HEK293 (cell line): Measurements from ENCODE around the gene MAPT.
"Not testable (repeated sequence)": the region's sequence is repeated elsewhere in the genome, so short reads cannot be mapped to it uniquely, and the experiment has no call there.

Experiments used
- CTCF ChIA-PET: fragments of 350-600 bp; formaldehyde crosslinking; extraction: SDS; loops from one replicate; lab custom pipeline; 2021; ENCODE audit warnings: antibody characterized with exemption; lab: Yijun Ruan, JAX
- POLR2A ChIA-PET: fragments of 300-600 bp; formaldehyde crosslinking; extraction: SDS; loops from one replicate; lab custom pipeline; 2020; ENCODE audit warnings: antibody characterized with exemption, inconsistent platforms; lab: Yijun Ruan, JAX
- H3K27ac ChIP-seq: fragments of 200-500 bp; sonication (Bioruptor generic); 2 replicates; pipeline ENCODE4 v1.5.1; 2014; ENCODE audit warnings: low read depth, low read length, control low read depth, inconsistent platforms; ENCODE audit errors: extremely low read depth
- H3K36me3 ChIP-seq, 2 experiments: fragments of 200-500 bp in 1 of 2; sonication (Bioruptor generic) in 1 of 2; 1 replicate in 1 of 2; 2 replicates in 1 of 2; pipeline ENCODE4 v1.5.1; 2014 to 2017; ENCODE audit warnings: inconsistent platforms in 2 of 2, low read length in 2 of 2; ENCODE audit not compliant: control insufficient read depth in 2 of 2, insufficient read depth in 1 of 2
- H3K4me1 ChIP-seq: fragments of 200-500 bp; sonication (Bioruptor generic); 2 replicates; pipeline ENCODE4 v1.5.1; 2014; ENCODE audit warnings: mild to moderate bottlenecking, low read length, inconsistent platforms; ENCODE audit not compliant: control insufficient read depth, insufficient read depth
- H3K4me3 ChIP-seq: 2 replicates; pipeline ENCODE4 v1.5.1; 2011; ENCODE audit warnings: low read depth, mild to moderate bottlenecking, control low read depth, low read length, moderate library complexity
- H3K9me3 ChIP-seq: fragments of 200-500 bp; sonication (Bioruptor generic); 2 replicates; pipeline ENCODE4 v1.5.1; 2014; ENCODE audit warnings: low read depth, low read length, inconsistent platforms; ENCODE audit not compliant: control insufficient read depth, insufficient read depth
- KLF1 ChIP-seq: fragments of 450-650 bp; formaldehyde crosslinking; IDR thresholded peaks from 2 replicates; pipeline ENCODE4 v1.5.1; 2016; ENCODE audit warnings: missing biosample characterization, missing genetic modification characterization
- REST ChIP-seq: fragments of 450-650 bp; formaldehyde crosslinking; IDR thresholded peaks from 2 replicates; pipeline ENCODE4 v1.5.1; 2016; ENCODE audit warnings: missing biosample characterization, missing genetic modification characterization
- ZNF146 ChIP-seq: fragments of 450-650 bp; formaldehyde crosslinking; IDR thresholded peaks from 2 replicates; pipeline ENCODE4 v1.5.1; 2016; ENCODE audit warnings: missing biosample characterization, missing genetic modification characterization
- ZNF18 ChIP-seq: fragments of 450-650 bp; formaldehyde crosslinking; IDR thresholded peaks from 2 replicates; pipeline ENCODE4 v1.5.1; 2016; ENCODE audit warnings: missing biosample characterization, missing genetic modification characterization
- ZNF292 ChIP-seq: fragments of 450-650 bp; formaldehyde crosslinking; IDR thresholded peaks from 2 replicates; pipeline ENCODE4 v1.5.1; 2016; ENCODE audit warnings: low read depth, missing biosample characterization, missing genetic modification characterization, borderline replicate concordance
- ZNF350 ChIP-seq: fragments of 450-650 bp; formaldehyde crosslinking; IDR thresholded peaks from 2 replicates; pipeline ENCODE4 v1.5.0; 2017; ENCODE audit warnings: missing biosample characterization, mild to moderate bottlenecking, missing genetic modification characterization
- ZNF548 ChIP-seq: fragments of 450-650 bp; formaldehyde crosslinking; IDR thresholded peaks from 2 replicates; pipeline ENCODE4 v1.5.1; 2016; ENCODE audit warnings: missing biosample characterization, missing genetic modification characterization
- ZNF549 ChIP-seq: fragments of 450-650 bp; IDR thresholded peaks from 2 replicates; pipeline ENCODE4 v1.5.1; 2018; ENCODE audit warnings: missing biosample characterization, missing genetic modification characterization, mild to moderate bottlenecking, inconsistent platforms, moderate library complexity
- ZNF600 ChIP-seq: fragments of 450-650 bp; formaldehyde crosslinking; IDR thresholded peaks from 2 replicates; pipeline ENCODE4 v1.5.1; 2016; ENCODE audit warnings: missing biosample characterization, missing genetic modification characterization
- ZNF639 ChIP-seq: fragments of 450-650 bp; formaldehyde crosslinking; IDR thresholded peaks from 2 replicates; pipeline ENCODE4 v1.5.1; 2016; ENCODE audit warnings: missing biosample characterization, missing genetic modification characterization
- ZNF658 ChIP-seq: fragments of 450-650 bp; formaldehyde crosslinking; IDR thresholded peaks from 2 replicates; pipeline ENCODE4; 2016; ENCODE audit warnings: missing biosample characterization, missing genetic modification characterization
- ZNF792 ChIP-seq: fragments of 450-650 bp; formaldehyde crosslinking; IDR thresholded peaks from 2 replicates; pipeline ENCODE4 v1.5.1; 2016; ENCODE audit warnings: missing biosample characterization, missing genetic modification characterization
- TF ChIP-seq, protein P1 (sequence below): fragments of 450-650 bp; formaldehyde crosslinking; IDR thresholded peaks from 2 replicates; pipeline ENCODE4 v1.5.1; 2016; ENCODE audit warnings: missing biosample characterization, missing genetic modification characterization
- TF ChIP-seq, protein P2 (sequence below): fragments of 450-650 bp; formaldehyde crosslinking; IDR thresholded peaks from 2 replicates; pipeline ENCODE4 v1.5.1; 2016; ENCODE audit warnings: missing biosample characterization, missing genetic modification characterization, low read depth
- TF ChIP-seq, protein P3 (sequence below): fragments of 450-650 bp; formaldehyde crosslinking; IDR thresholded peaks from 2 replicates; pipeline ENCODE4 v1.5.1; 2016; ENCODE audit warnings: missing biosample characterization, missing genetic modification characterization
- TF ChIP-seq, protein P4 (sequence below): fragments of 450-650 bp; formaldehyde crosslinking; IDR thresholded peaks from 2 replicates; pipeline ENCODE4 v1.5.1; 2016; ENCODE audit warnings: missing biosample characterization, missing genetic modification characterization, borderline replicate concordance

Gene MAPT

DNA sequence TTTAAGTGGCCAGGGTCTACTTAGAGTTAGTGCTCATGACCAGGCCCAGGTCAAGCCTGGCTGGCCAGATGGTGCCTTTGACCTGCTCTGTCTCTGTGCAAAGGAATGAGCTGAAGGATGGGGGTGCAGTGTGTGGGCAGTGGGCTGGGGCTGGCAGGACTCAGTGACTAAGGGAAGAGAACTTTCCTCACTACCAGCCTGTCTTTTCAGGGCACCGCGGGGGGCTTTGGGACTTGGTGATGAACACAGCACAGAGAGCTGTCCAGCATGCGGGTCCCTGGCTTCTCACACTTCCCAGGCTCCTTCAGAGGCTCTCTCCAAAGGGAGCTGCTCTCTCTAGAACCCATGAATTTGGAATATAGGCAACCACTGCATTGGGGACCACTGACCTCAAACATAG lies 61.7 kb downstream of the MAPT start:
- no peaks in the 10 kb centered on the region for H3K36me3 ChIP-seq
- no peak overlapping the region for H3K27ac ChIP-seq
- ChIA-PET POLR2A (interaction anchor here (0.5 to 0.6 kb wide), 2 partner anchors 23 to 264 kb away, joined by 3 to 5 read pairs; no protein-coding TSS in a partner anchor), CTCF (no interaction called here)
- H3K4me1 ChIP-seq = no peaks in the 10 kb centered on the region
- TF ChIP-seq ZNF548 (tag by site-specific recombination) (no peak), REST (peak; percentile 66; the same call in 1 of the 2 replicates), ZNF18 (no peak), KLF1 (tag by site-specific recombination) (no peak)
- no peak overlapping the region for H3K4me3 ChIP-seq
- no peaks in the 10 kb centered on the region for H3K9me3 ChIP-seq

GRCh38 chr17:45956746-45957145 lies 62.4 kb downstream of the MAPT start:
- H3K9me3 ChIP-seq, H3K27ac ChIP-seq: not testable (repeated sequence)
- CTCF ChIA-PET = interaction anchor here (1.5 kb wide), 1 partner anchor 7 kb away, joined by 5 read pairs; no protein-coding TSS in a partner anchor
- TF ChIP-seq ZNF146 = peak; percentile 93
- TF ChIP-seq, protein P1, sequence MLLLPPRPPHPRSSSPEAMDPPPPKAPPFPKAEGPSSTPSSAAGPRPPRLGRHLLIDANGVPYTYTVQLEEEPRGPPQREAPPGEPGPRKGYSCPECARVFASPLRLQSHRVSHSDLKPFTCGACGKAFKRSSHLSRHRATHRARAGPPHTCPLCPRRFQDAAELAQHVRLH (tag by site-specific recombination) = 0 out of 2 replicates have a peak, but pooled peaks have one; percentile 42
- TF ChIP-seq, all 188 proteins: peak for 2; not testable (repeated sequence) for 186
- H3K4me3 ChIP-seq, H3K36me3 ChIP-seq, H3K4me1 ChIP-seq: not testable (repeated sequence)
- POLR2A ChIA-PET = interaction anchor here (0.5 kb wide), 1 partner anchor 23 kb away, joined by 3 read pairs; no protein-coding TSS in a partner anchor

- Histone ChIP-seq H3K36me3 (no peaks in the 10 kb centered on the region), H3K9me3 (no peaks in the 10 kb centered on the region), H3K4me1 (no peaks in the 10 kb centered on the region), H3K27ac (no peak overlapping the region), H3K4me3 (no peak overlapping the region)
- ChIA-PET CTCF (interaction anchor here (0.6 to 1.5 kb wide), 2 partner anchors 9 to 39 kb away, joined by 5 read pairs; no protein-coding TSS in a partner anchor), POLR2A (no interaction called here)
- no peak for TF ChIP-seq ZNF292 (tag by site-specific recombination)
- no peak for TF ChIP-seq ZNF549
- TF ChIP-seq, protein P2, sequence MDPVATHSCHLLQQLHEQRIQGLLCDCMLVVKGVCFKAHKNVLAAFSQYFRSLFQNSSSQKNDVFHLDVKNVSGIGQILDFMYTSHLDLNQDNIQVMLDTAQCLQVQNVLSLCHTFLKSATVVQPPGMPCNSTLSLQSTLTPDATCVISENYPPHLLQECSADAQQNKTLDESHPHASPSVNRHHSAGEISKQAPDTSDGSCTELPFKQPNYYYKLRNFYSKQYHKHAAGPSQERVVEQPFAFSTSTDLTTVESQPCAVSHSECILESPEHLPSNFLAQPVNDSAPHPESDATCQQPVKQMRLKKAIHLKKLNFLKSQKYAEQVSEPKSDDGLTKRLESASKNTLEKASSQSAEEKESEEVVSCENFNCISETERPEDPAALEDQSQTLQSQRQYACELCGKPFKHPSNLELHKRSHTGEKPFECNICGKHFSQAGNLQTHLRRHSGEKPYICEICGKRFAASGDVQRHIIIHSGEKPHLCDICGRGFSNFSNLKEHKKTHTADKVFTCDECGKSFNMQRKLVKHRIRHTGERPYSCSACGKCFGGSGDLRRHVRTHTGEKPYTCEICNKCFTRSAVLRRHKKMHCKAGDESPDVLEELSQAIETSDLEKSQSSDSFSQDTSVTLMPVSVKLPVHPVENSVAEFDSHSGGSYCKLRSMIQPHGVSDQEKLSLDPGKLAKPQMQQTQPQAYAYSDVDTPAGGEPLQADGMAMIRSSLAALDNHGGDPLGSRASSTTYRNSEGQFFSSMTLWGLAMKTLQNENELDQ (tag by site-specific recombination) = no peak
- TF ChIP-seq ZNF658 (tag by site-specific recombination) = no peak
- TF ChIP-seq, protein P3, sequence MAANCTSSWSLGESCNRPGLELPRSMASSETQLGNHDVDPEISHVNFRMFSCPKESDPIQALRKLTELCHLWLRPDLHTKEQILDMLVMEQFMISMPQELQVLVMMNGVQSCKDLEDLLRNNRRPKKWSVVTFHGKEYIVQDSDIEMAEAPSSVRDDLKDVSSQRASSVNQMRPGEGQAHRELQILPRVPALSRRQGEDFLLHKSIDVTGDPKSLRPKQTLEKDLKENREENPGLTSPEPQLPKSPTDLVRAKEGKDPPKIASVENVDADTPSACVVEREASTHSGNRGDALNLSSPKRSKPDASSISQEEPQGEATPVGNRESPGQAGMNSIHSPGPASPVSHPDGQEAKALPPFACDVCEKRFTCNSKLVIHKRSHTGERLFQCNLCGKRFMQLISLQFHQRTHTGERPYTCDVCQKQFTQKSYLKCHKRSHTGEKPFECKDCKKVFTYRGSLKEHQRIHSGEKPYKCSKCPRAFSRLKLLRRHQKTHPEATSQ (tag by site-specific recombination) = no peak
- no peak for TF ChIP-seq KLF1 (tag by site-specific recombination)
- no peak for TF ChIP-seq ZNF639 (tag by site-specific recombination)
- no peak for TF ChIP-seq ZNF792
- no peak for TF ChIP-seq ZNF18
- no peak for TF ChIP-seq ZNF600 (tag by site-specific recombination)
- TF ChIP-seq ZNF350 (tag by site-specific recombination) = no peak
- TF ChIP-seq, protein P4, sequence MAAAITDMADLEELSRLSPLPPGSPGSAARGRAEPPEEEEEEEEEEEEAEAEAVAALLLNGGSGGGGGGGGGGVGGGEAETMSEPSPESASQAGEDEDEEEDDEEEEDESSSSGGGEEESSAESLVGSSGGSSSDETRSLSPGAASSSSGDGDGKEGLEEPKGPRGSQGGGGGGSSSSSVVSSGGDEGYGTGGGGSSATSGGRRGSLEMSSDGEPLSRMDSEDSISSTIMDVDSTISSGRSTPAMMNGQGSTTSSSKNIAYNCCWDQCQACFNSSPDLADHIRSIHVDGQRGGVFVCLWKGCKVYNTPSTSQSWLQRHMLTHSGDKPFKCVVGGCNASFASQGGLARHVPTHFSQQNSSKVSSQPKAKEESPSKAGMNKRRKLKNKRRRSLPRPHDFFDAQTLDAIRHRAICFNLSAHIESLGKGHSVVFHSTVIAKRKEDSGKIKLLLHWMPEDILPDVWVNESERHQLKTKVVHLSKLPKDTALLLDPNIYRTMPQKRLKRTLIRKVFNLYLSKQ (tag by site-specific recombination) = no peak
Measured at GRCh38 chr17:45958307-45958706, 64.0 kb downstream of the MAPT start.
